Endothelial cell (in vitro differentiated cells): ENCODE data around the gene FCHSD2. TPM values are rescaled to one million over a fixed set of nuclear protein-coding genes. Genes with fewer than 3 reads are reported as not detected.
A peak's percentile ranks its signal among the peaks of the same experiment; 100 is the strongest.

Experiments
- DNase-seq: peaks from one replicate; pipeline ENCODE4 v3.0.0; 2021; ENCODE audit warnings: low spot score
- H3K27ac Mint-ChIP-seq: one replicate; pipeline ENCODE4 v1.8.0; 2021; ENCODE audit warnings: mixed read lengths, inconsistent platforms; ENCODE audit not compliant: unreplicated experiment
- H3K27me3 Mint-ChIP-seq: one replicate; pipeline ENCODE4 v1.8.0; 2021; ENCODE audit warnings: mild to moderate bottlenecking, moderate library complexity, mixed read lengths, inconsistent platforms; ENCODE audit not compliant: unreplicated experiment
- H3K36me3 Mint-ChIP-seq: one replicate; pipeline ENCODE4 v1.8.0; 2021; ENCODE audit warnings: mild to moderate bottlenecking, low read depth, mixed read lengths, inconsistent platforms; ENCODE audit not compliant: unreplicated experiment
- H3K4me1 Mint-ChIP-seq: one replicate; pipeline ENCODE4 v1.8.0; 2021; ENCODE audit warnings: mild to moderate bottlenecking, mixed read lengths, inconsistent platforms; ENCODE audit not compliant: unreplicated experiment
- H3K4me3 Mint-ChIP-seq: one replicate; pipeline ENCODE4 v1.8.0; 2021; ENCODE audit warnings: mild to moderate bottlenecking, mixed read lengths, inconsistent platforms; ENCODE audit not compliant: unreplicated experiment
- H3K9me3 Mint-ChIP-seq: one replicate; pipeline ENCODE4 v1.8.0; 2021; ENCODE audit warnings: mixed read lengths, inconsistent platforms; ENCODE audit not compliant: unreplicated experiment
- CTCF ChIP-seq: fragments of 200-600 bp; sonication (generic); IDR thresholded peaks from one replicate; pipeline ENCODE4 v1.5.0; 2021; ENCODE audit warnings: antibody characterized with exemption; ENCODE audit not compliant: unreplicated experiment
- total RNA-seq: library from RNA; stranded (reverse); fragmentation: NEBNext Ultra II Directional; extraction: Animal tissue kit (Norgen Biotek cat#: 25700); gene quantifications from one replicate; pipeline ENCODE4 v1.2.1, GENCODE V29; 2021; ENCODE audit not compliant: unreplicated experiment

FCHSD2 gene
- total RNA-seq, 1 donor from 2014 or later = 45.3 TPM

GRCh38 chr11:72940417-72940816 lies 201.7 kb downstream of the FCHSD2 start:
- Mint-ChIP-seq H3K4me3 (no peak overlapping the region), H3K27me3 (no peaks in the 10 kb centered on the region), H3K27ac (no peak overlapping the region), H3K36me3 (no peaks in the 10 kb centered on the region), H3K9me3 (no peaks in the 10 kb centered on the region), H3K4me1 (peaks cover 38% of the 10 kb centered on the region)
- TF ChIP-seq CTCF = no peak
- no peak for DNase-seq

- no peaks in the 10 kb centered on the region for H3K27me3 Mint-ChIP-seq
- H3K4me1 Mint-ChIP-seq = peaks cover 46% of the 10 kb centered on the region
- no peaks in the 10 kb centered on the region for H3K36me3 Mint-ChIP-seq
- no peaks in the 10 kb centered on the region for H3K9me3 Mint-ChIP-seq
- DNase-seq = no peak
- no peak overlapping the region for H3K27ac Mint-ChIP-seq
- no peak for TF ChIP-seq CTCF
- no peak overlapping the region for H3K4me3 Mint-ChIP-seq
Observed at GRCh38 chr11:72939031-72939430, 203.1 kb downstream of the FCHSD2 start.

GRCh38 chr11:72937439-72937838 lies 204.7 kb downstream of the FCHSD2 start:
- no peak for DNase-seq
- peaks cover 46% of the 10 kb centered on the region for H3K4me1 Mint-ChIP-seq
- H3K4me3 Mint-ChIP-seq = no peak overlapping the region
- no peak for TF ChIP-seq CTCF
- no peak overlapping the region for H3K27ac Mint-ChIP-seq
- H3K9me3 Mint-ChIP-seq = no peaks in the 10 kb centered on the region
- no peaks in the 10 kb centered on the region for H3K27me3 Mint-ChIP-seq
- H3K36me3 Mint-ChIP-seq = no peaks in the 10 kb centered on the region

- Mint-ChIP-seq H3K4me1 (peaks cover 46% of the 10 kb centered on the region), H3K27me3 (no peaks in the 10 kb centered on the region), H3K9me3 (no peaks in the 10 kb centered on the region), H3K4me3 (no peak overlapping the region), H3K27ac (peak overlapping the region; percentile 72), H3K36me3 (no peaks in the 10 kb centered on the region)
- DNase-seq = no peak
- no peak for TF ChIP-seq CTCF
Observed at GRCh38 chr11:72935700-72936099, 206.4 kb downstream of the FCHSD2 start.

GRCh38 chr11:72932132-72932570 lies 210.0 kb downstream of the FCHSD2 start:
- no peak overlapping the region for H3K27ac Mint-ChIP-seq
- peaks cover 2% of the 10 kb centered on the region for H3K27me3 Mint-ChIP-seq
- peaks cover 28% of the 10 kb centered on the region for H3K4me1 Mint-ChIP-seq
- TF ChIP-seq CTCF = no peak
- no peak for DNase-seq
- H3K36me3 Mint-ChIP-seq = no peaks in the 10 kb centered on the region
- no peak overlapping the region for H3K4me3 Mint-ChIP-seq
- no peaks in the 10 kb centered on the region for H3K9me3 Mint-ChIP-seq
